Small intestine (tissue), 7 donors: ENCODE results near the gene GPT2. TPM values are rescaled to one million over a fixed set of nuclear protein-coding genes. Genes with fewer than 3 reads are reported as not detected.

Experiments used
- DNase-seq, 2 donors: peaks; one replicate each; pipeline versions ENCODE4 v3.0.0 to v3.0.0-alpha.2; 2013
- FAIRE-seq: peaks from 2 replicates; lab custom pipeline; 2012; peaks lifted over from hg19 to GRCh38; lab: Jason Lieb, UNC
- H3K27ac ChIP-seq, 3 donors: one replicate each; pipeline ENCODE4 v1.5.1; 2013; ENCODE audit warnings: low read length in 2 of 3, mild to moderate bottlenecking in 2 of 3, control low read depth in 1 of 3, inconsistent platforms in 1 of 3, low read depth in 1 of 3, moderate library complexity in 1 of 3
- H3K27me3 ChIP-seq, 3 donors: one replicate each; pipeline ENCODE4 v1.6.1; 2013; ENCODE audit warnings: low read length in 3 of 3, inconsistent platforms in 1 of 3; ENCODE audit not compliant: control insufficient read depth in 3 of 3, insufficient read depth in 3 of 3
- H3K36me3 ChIP-seq, 3 donors: one replicate each; pipeline ENCODE4 v1.6.1; 2013; ENCODE audit warnings: low read length in 3 of 3, inconsistent platforms in 1 of 3, low read depth in 1 of 3, mild to moderate bottlenecking in 1 of 3, moderate library complexity in 1 of 3; ENCODE audit not compliant: control insufficient read depth in 3 of 3, insufficient read depth in 2 of 3
- H3K4me1 ChIP-seq, 3 donors: one replicate each; pipeline ENCODE4 v1.6.1; 2013; ENCODE audit warnings: low read length in 2 of 3, inconsistent platforms in 1 of 3, low read depth in 1 of 3, mild to moderate bottlenecking in 1 of 3, moderate library complexity in 1 of 3; ENCODE audit not compliant: control insufficient read depth in 3 of 3, insufficient read depth in 2 of 3
- H3K4me3 ChIP-seq, 3 donors: one replicate each; pipeline ENCODE4 v1.5.1; 2013; ENCODE audit warnings: low read length in 3 of 3, control low read depth in 1 of 3, inconsistent platforms in 1 of 3, low read depth in 1 of 3, mild to moderate bottlenecking in 1 of 3, moderate library complexity in 1 of 3
- H3K9me3 ChIP-seq, 2 donors: one replicate each; pipeline ENCODE4 v1.6.1; 2013; ENCODE audit warnings: low read depth in 1 of 2, low read length in 1 of 2; ENCODE audit not compliant: control insufficient read depth in 2 of 2, insufficient read depth in 1 of 2
- WGBS, 3 donors: extraction: QIAGEN DNeasy Blood & Tissue Kit; methylation state at CpG; one replicate each; pipeline ENCODE4 v1.1.7; 2013; 5-methylcytosine and 5-hydroxymethylcytosine counted together
- polyA plus RNA-seq, 4 donors: library from polyadenylated mRNA; stranded (reverse) in 3 of 4; unstranded in 1 of 4; fragments of 200-250 nt in 3 of 4; fragments of 120-200 nt in 1 of 4; gene quantifications; one replicate each; pipeline versions ENCODE4 v1.2.1 to v1.2.3, GENCODE V29; 2013
- donor health status: healthy with polysubstance abuse.
- donor health status: control.
- donor health status: control.
- donor health status: Bipolar disorder and iron deficiency.
- donor health status: healthy.

Gene GPT2
- polyA plus RNA-seq, 4 donors: 2.2 to 25.4 (median 7.4) TPM

GRCh38 chr16:46972429-46973206, 88.5 kb downstream of the GPT2 start:
- Histone ChIP-seq H3K36me3 (peaks cover 3 to 14% (median 4%) of the 10 kb centered on the region in 3 donors), H3K27me3 (no peaks in the 10 kb centered on the region), H3K27ac (peak overlapping the region; percentile 97 to 99 (median 99)), H3K4me1 (peaks cover 2 to 6% (median 3%) of the 10 kb centered on the region in 3 donors), H3K9me3 (no peaks in the 10 kb centered on the region), H3K4me3 (peak overlapping the region; percentile 79 to 99 (median 85))
- DNase-seq (peak; percentile 51 to 74), FAIRE-seq (no peak)
- 0 to 1% (median 1%) methylated on average over 42 to 48 of the region's 48 CpGs for WGBS, 3 donors

DNA sequence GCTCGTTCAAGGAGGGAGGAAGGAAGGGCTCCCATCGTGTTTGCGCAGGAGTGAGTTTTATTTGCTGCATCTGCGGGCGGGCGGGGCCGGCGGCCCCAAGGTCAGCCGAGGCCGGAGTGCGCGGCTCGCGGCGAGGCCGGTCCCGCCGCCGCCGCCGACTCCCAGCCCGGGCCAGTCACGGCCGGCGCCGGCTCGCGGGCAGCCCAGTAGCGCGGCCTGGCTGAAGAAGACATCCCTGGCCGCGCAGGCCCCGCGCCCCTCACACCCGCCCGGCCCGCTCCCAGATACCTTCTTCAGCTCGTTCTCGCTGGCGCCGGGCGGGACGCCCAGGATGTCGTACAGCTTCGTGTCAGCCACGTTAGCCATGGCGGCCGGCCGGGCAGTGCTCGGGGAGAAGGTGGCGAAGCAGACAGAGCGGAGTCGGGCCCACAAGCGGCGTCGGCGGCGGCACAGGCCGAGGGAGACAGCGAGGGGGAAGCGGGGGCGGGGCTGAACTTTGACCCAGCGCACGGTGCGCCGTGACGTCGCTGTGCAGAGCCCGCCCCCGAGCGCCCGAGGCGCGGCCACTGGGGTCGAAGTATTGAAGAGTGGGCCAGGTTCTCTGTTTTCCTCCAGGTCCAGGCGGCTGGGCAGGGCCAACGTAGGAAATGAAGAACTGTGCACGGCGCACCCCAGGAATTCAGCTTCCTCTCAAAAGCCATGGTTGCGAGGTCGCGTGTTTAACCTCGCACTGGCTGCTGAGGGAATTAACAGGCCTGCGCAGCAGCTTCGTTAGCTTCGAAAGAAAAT, 89.2 kb downstream of the GPT2 start, which contains the start of gene DNAJA2:
TSS of gene DNAJA2 (minus strand) at position 468 of the 789 bp plus-strand sequence. CDS start at position 366, 102 bp downstream.
- Histone ChIP-seq H3K27ac (peak within 1 kb of the TSS; percentile 97 to 99 (median 99)), H3K4me3 (peak within 1 kb of the TSS; percentile 79 to 99 (median 85)), H3K9me3 (no peaks in the 10 kb centered on the region), H3K36me3 (peaks cover 0 to 11% (median 4%) of the 10 kb centered on the region in 3 donors), H3K27me3 (no peaks in the 10 kb centered on the region), H3K4me1 (peaks cover 2 to 6% (median 3%) of the 10 kb centered on the region in 3 donors)
- 0 to 1% (median 0%) methylated on average over 52 to 86 of the region's 86 CpGs for WGBS, 3 donors
- no peak for FAIRE-seq
- DNase-seq: peak; percentile 88 to 97

DNA sequence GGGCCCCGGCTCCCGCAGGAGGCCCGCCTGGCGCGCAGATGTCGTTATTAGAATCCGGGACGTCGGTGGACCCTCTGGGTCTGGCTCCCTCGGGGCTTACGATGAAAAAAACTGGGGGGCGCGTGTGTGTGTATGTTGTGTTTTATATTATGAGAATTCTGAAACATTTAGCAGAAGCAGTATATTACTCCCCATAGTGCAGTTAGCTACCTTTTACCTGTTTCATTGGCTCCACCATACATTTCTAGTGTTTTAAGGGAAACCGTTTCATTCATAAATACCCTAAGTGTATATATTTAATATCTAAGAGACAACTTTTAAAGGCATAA, 89.8 kb downstream of the GPT2 start:
- H3K27ac ChIP-seq: peak overlapping the region; percentile 97 to 99 (median 99)
- H3K27me3 ChIP-seq: no peaks in the 10 kb centered on the region
- WGBS, 3 donors: 1 to 4% (median 2%) methylated on average over 14 of the region's 14 CpGs
- H3K9me3 ChIP-seq: no peaks in the 10 kb centered on the region
- DNase-seq (no peak), FAIRE-seq (no peak)
- peaks cover 2 to 6% (median 3%) of the 10 kb centered on the region in 3 donors for H3K4me1 ChIP-seq
- peaks cover 0 to 7% (median 3%) of the 10 kb centered on the region in 3 donors for H3K36me3 ChIP-seq
- peak overlapping the region; percentile 79 to 99 (median 85) for H3K4me3 ChIP-seq

DNA sequence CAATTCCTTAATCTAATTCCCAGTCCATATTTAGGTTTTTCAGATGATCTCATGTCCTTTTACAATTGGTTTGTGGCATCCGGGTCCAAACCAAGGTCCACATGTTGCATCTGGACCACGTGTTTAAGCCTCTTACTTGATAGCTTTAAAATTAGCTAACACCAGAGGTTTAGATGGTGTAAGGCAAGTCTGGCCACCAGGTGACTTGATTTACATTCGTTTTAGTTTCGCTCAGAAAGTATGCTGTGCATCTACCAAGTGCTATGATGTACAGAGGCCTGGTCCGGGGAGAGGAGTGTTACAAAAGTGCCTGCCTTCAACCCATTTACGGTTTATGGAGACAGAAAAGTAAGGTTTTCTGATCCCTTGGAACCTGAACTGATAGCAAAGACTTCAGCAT, 90.2 kb downstream of the GPT2 start:
- FAIRE-seq (no peak), DNase-seq (peak; percentile 51)
- no peaks in the 10 kb centered on the region for H3K27me3 ChIP-seq
- H3K36me3 ChIP-seq: peaks cover 0 to 7% (median under 1%) of the 10 kb centered on the region in 3 donors
- WGBS, 3 donors: 61 to 65% (median 64%) methylated on average over 6 of the region's 6 CpGs
- peaks cover 2 to 6% (median 3%) of the 10 kb centered on the region in 3 donors for H3K4me1 ChIP-seq
- H3K4me3 ChIP-seq: no peak overlapping the region
- peak overlapping the region; percentile 5 to 97 (median 6) for H3K27ac ChIP-seq
- H3K9me3 ChIP-seq: no peaks in the 10 kb centered on the region

DNA sequence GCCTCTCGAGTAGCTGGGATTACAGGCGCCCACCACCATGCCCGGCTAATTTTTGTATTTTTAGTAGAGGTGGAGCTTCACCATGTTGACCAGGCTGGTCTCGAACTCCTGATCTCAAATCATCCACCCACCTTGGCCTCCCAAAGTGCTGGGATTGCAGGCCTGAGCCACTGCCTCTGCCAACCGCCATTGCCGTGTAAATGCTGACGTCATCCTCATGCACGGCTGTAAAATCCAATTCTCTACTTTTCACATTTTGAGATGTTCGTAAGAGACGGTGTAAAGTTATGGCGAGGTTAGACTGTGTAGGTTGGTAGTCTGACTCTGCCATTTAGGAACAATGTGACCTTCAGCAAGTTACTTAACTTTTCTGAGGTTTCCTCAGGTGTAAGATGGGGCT, 91.0 kb downstream of the GPT2 start:
- peaks cover under 1 to 4% (median 3%) of the 10 kb centered on the region in 3 donors for H3K4me1 ChIP-seq
- no peaks in the 10 kb centered on the region for H3K9me3 ChIP-seq
- no peaks in the 10 kb centered on the region for H3K27me3 ChIP-seq
- no peak overlapping the region for H3K4me3 ChIP-seq
- no peak for DNase-seq
- no peak overlapping the region for H3K27ac ChIP-seq
- WGBS, 3 donors: 95 to 97% (median 95%) methylated on average over 11 of the region's 11 CpGs
- no peak for FAIRE-seq
- peaks cover 0 to 6% (median 0%) of the 10 kb centered on the region in 3 donors for H3K36me3 ChIP-seq

GRCh38 chr16:46975908-46976470, 91.8 kb downstream of the GPT2 start:
- FAIRE-seq (no peak), DNase-seq (no peak)
- 68 to 78% (median 74%) methylated on average over 4 of the region's 4 CpGs for WGBS, 3 donors
- no peak overlapping the region for H3K4me3 ChIP-seq
- H3K27ac ChIP-seq: no peak overlapping the region
- H3K9me3 ChIP-seq: no peaks in the 10 kb centered on the region
- peaks cover 0 to 3% (median 0%) of the 10 kb centered on the region in 3 donors for H3K36me3 ChIP-seq
- no peaks in the 10 kb centered on the region for H3K27me3 ChIP-seq
- H3K4me1 ChIP-seq: peaks cover 0 to 3% (median 3%) of the 10 kb centered on the region in 3 donors

DNA sequence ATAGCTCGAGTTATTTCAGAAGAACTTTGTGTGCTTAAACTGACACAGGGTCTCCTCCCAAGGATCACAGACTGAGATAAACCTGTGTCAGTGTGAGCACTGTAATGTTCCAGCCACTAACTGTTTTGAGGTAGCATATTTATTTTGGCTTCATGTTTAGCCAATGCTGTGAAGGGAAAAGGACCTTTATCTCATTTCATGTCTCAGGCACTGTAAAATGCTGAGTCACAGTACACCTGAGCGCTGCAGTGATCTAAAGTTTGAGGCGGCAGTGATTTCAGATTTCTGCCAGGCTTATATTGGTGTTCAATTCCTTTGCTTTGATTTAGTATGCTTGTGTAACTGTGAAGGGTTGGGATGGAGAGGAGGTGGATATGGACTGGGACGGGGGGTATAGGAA, 92.4 kb downstream of the GPT2 start:
- Histone ChIP-seq H3K36me3 (no peaks in the 10 kb centered on the region), H3K27ac (no peak overlapping the region), H3K4me3 (no peak overlapping the region), H3K9me3 (no peaks in the 10 kb centered on the region), H3K4me1 (peaks cover 0 to 3% (median 3%) of the 10 kb centered on the region in 3 donors), H3K27me3 (no peaks in the 10 kb centered on the region)
- peak; percentile 23 to 66 for DNase-seq
- no peak for FAIRE-seq
- 17 to 56% (median 32%) methylated on average over 4 of the region's 4 CpGs for WGBS, 3 donors
